RWPE1 (cell line): Measurements from ENCODE around the gene HHLA2.
"Not testable (repeated sequence)": the region's sequence is repeated elsewhere in the genome, so short reads cannot be mapped to it uniquely, and the experiment has no call there.

ENCODE experiments used
- CTCF ChIA-PET: fragments of 350-600 bp; sonication (Branson Sonifier 250); formaldehyde crosslinking; extraction: SDS; loops from one replicate; lab custom pipeline; 2021; lab: Yijun Ruan, JAX
- POLR2A ChIA-PET: fragments of 400-600 bp; formaldehyde crosslinking; extraction: SDS; loops from one replicate; lab custom pipeline; 2020; ENCODE audit warnings: antibody characterized with exemption; ENCODE audit not compliant: low non-redundant PET; lab: Yijun Ruan, JAX
- DNase-seq: peaks from one replicate; pipeline ENCODE4 v3.0.0; 2012; ENCODE audit warnings: low spot score
- H3K27ac ChIP-seq: fragments of 450-650 bp; 2 replicates; pipeline ENCODE4 v1.5.1; 2017
- CTCF ChIP-seq: fragments of 450-650 bp; conservative IDR thresholded peaks from 2 replicates; pipeline ENCODE4 v1.5.1; 2017; ENCODE audit warnings: low read depth, mild to moderate bottlenecking

Gene HHLA2

GRCh38 chr3:108359011-108359410 lies 62.7 kb downstream of the HHLA2 start:
- no peak for TF ChIP-seq CTCF
- H3K27ac ChIP-seq = no peak overlapping the region
- ChIA-PET CTCF (no interaction called here), POLR2A (interaction anchor here (0.7 kb wide), 1 partner anchor 232 kb away, joined by 3 read pairs; no protein-coding TSS in a partner anchor)
- no peak for DNase-seq

- CTCF ChIA-PET = no interaction called here
- no peak for TF ChIP-seq CTCF
- POLR2A ChIA-PET = no interaction called here
- H3K27ac ChIP-seq = no peak overlapping the region
- DNase-seq = no peak
Observed at GRCh38 chr3:108376026-108376425, 79.7 kb downstream of the HHLA2 start.

- CTCF ChIA-PET = no interaction called here
- no peak for DNase-seq
- POLR2A ChIA-PET = no interaction called here
- no peak for TF ChIP-seq CTCF
- H3K27ac ChIP-seq = no peak overlapping the region
Observed at GRCh38 chr3:108377384-108377783, 81.0 kb downstream of the HHLA2 start.

- no peak for DNase-seq
- no peak overlapping the region for H3K27ac ChIP-seq
- POLR2A ChIA-PET = no interaction called here
- no peak for TF ChIP-seq CTCF
- CTCF ChIA-PET = no interaction called here
Observed at GRCh38 chr3:108378153-108378951, 82.0 kb downstream of the HHLA2 start.

- POLR2A ChIA-PET, CTCF ChIA-PET: not testable (repeated sequence)
Observed at GRCh38 chr3:108378952-108379342, 82.6 kb downstream of the HHLA2 start.

GRCh38 chr3:108380128-108380795 lies 83.9 kb downstream of the HHLA2 start:
- POLR2A ChIA-PET = no interaction called here
- DNase-seq = no peak
- TF ChIP-seq CTCF = no peak
- CTCF ChIA-PET = no interaction called here
- no peak overlapping the region for H3K27ac ChIP-seq

More at GRCh38 chr3:108378952-108379342, 82.6 kb downstream of the HHLA2 start:
- not testable (repeated sequence) for DNase-seq, H3K27ac ChIP-seq

GRCh38 chr3:108381529-108382140 lies 85.3 kb downstream of the HHLA2 start:
- no peak for DNase-seq
- ChIA-PET CTCF (no interaction called here), POLR2A (no interaction called here)
- TF ChIP-seq CTCF = no peak
- no peak overlapping the region for H3K27ac ChIP-seq
